HL-60 (cell line): ENCODE measurements around the gene FARP2.

Experiments
- DNase-seq, 2 experiments: peaks; one replicate each; pipeline ENCODE4 v3.0.0-alpha.2; 2010 to 2020; ENCODE audit warnings: low read depth in 1 of 2, low spot score in 1 of 2
- H3K27ac ChIP-seq: fragments of 250-450 bp; sonication (Bioruptor Pico); replicated peaks from 2 replicates; pipeline ENCODE4 v1.5.1; 2020; ENCODE audit warnings: mild to moderate bottlenecking, moderate library complexity
- H3K27me3 ChIP-seq: fragments of 250-450 bp; sonication (Bioruptor Pico); 2 replicates; pipeline ENCODE4 v1.5.1; 2021; ENCODE audit warnings: mild to moderate bottlenecking, moderate library complexity; ENCODE audit not compliant: insufficient read depth, poor library complexity, severe bottlenecking
- H3K4me3 ChIP-seq: replicated peaks from 2 replicates; pipeline ENCODE4 v1.5.1; 2011; ENCODE audit warnings: mild to moderate bottlenecking, control low read depth, low read length; ENCODE audit not compliant: insufficient read depth
- CTCF ChIP-seq: IDR thresholded peaks from one replicate; pipeline ENCODE4 v1.5.1; 2011; ENCODE audit warnings: low read length, control low read depth, inconsistent platforms; ENCODE audit not compliant: insufficient read depth
- GABPA ChIP-seq: IDR thresholded peaks from 2 replicates; pipeline ENCODE4 v1.6.1; 2012; ENCODE audit warnings: low read depth
- POLR2AphosphoS5 ChIP-seq: IDR thresholded peaks from 2 replicates; pipeline ENCODE4 v1.6.1; 2012; ENCODE audit warnings: low read depth
- SPI1 ChIP-seq: IDR thresholded peaks from 2 replicates; pipeline ENCODE4 v1.6.1; 2012; ENCODE audit warnings: low read depth, mild to moderate bottlenecking, borderline replicate concordance
- TF ChIP-seq, protein P1 (sequence below): IDR thresholded peaks from 2 replicates; pipeline ENCODE4 v1.6.1; 2012; ENCODE audit warnings: low read depth; ENCODE audit not compliant: insufficient replicate concordance

The FARP2 gene

DNA sequence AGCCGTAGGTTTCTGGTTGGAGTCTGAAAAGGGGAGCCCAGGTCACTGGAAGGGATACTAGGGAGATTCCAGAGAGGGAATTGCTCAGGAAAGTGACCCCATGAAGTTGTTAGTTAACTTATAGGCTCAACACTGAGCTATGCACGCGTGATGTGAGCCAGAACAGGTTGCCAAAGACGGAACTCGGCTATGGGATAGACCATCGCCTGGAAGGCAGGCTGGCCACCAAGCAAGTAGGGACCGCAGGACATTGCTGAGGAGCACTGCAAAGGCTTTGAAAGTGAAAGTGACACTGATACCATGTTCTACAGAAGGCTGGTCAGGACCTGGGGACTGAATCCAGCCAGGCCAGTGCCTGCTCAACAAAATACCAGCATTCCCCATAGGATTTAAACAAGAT, 7.3 kb downstream of the FARP2 start:
- no peak for DNase-seq
- H3K27me3 ChIP-seq = no peaks in the 10 kb centered on the region
- TF ChIP-seq POLR2AphosphoS5 (no peak), SPI1 (no peak), GABPA (no peak), CTCF (no peak)
- TF ChIP-seq, protein P1, sequence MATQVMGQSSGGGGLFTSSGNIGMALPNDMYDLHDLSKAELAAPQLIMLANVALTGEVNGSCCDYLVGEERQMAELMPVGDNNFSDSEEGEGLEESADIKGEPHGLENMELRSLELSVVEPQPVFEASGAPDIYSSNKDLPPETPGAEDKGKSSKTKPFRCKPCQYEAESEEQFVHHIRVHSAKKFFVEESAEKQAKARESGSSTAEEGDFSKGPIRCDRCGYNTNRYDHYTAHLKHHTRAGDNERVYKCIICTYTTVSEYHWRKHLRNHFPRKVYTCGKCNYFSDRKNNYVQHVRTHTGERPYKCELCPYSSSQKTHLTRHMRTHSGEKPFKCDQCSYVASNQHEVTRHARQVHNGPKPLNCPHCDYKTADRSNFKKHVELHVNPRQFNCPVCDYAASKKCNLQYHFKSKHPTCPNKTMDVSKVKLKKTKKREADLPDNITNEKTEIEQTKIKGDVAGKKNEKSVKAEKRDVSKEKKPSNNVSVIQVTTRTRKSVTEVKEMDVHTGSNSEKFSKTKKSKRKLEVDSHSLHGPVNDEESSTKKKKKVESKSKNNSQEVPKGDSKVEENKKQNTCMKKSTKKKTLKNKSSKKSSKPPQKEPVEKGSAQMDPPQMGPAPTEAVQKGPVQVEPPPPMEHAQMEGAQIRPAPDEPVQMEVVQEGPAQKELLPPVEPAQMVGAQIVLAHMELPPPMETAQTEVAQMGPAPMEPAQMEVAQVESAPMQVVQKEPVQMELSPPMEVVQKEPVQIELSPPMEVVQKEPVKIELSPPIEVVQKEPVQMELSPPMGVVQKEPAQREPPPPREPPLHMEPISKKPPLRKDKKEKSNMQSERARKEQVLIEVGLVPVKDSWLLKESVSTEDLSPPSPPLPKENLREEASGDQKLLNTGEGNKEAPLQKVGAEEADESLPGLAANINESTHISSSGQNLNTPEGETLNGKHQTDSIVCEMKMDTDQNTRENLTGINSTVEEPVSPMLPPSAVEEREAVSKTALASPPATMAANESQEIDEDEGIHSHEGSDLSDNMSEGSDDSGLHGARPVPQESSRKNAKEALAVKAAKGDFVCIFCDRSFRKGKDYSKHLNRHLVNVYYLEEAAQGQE = no peak

GRCh38 chr2:241364781-241365180, 8.7 kb downstream of the FARP2 start:
- TF ChIP-seq GABPA (no peak), CTCF (no peak), SPI1 (no peak), POLR2AphosphoS5 (no peak)
- TF ChIP-seq, protein P1 = no peak
- no peak for DNase-seq
- Histone ChIP-seq H3K4me3 (no peak overlapping the region), H3K27ac (no peak overlapping the region), H3K27me3 (no peaks in the 10 kb centered on the region)

More for the DNA sequence above, 7.3 kb downstream of the FARP2 start:
- no peak overlapping the region for H3K27ac ChIP-seq
- H3K4me3 ChIP-seq = no peak overlapping the region

DNA sequence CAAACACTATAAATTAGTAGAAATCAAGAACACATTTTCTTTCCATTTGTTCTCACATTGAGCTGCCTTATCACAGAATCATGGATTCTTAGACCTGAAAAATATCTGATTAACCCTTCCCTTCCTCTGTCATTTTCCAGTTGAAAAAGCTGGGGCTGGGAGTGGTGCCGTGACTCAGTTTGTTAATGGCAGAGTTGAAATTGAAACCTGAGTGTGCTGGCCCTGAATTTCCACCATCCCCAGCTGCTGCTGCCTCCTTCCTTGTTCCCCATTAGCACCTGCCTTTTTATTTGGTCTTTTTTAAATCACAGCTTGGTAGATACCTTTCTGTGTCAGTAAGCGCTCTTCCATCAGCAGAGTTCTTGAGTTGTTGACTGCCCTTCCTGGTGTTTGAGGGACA, 10.6 kb downstream of the FARP2 start:
- DNase-seq = no peak
- TF ChIP-seq, protein P1 = no peak
- TF ChIP-seq CTCF (no peak), POLR2AphosphoS5 (no peak), SPI1 (no peak), GABPA (no peak)
- Histone ChIP-seq H3K27ac (no peak overlapping the region), H3K4me3 (no peak overlapping the region), H3K27me3 (no peaks in the 10 kb centered on the region)
